Endothelial cell of hepatic sinusoid (primary cell): ENCODE data around the gene OTX1.
"Not testable (repeated sequence)": the region's sequence is repeated elsewhere in the genome, so short reads cannot be mapped to it uniquely, and the experiment has no call there.

Source experiments
- in situ Hi-C: cut with HindIII; loops from 2 replicates; pipeline ENCODE4 v1.10.0; 2017; ENCODE audit warnings: low sequenced_read_pairs

OTX1 gene

GRCh38 chr2:63058144-63058920 is 7.7 kb downstream of the OTX1 start:
- in situ Hi-C loops = no loop called here

DNA sequence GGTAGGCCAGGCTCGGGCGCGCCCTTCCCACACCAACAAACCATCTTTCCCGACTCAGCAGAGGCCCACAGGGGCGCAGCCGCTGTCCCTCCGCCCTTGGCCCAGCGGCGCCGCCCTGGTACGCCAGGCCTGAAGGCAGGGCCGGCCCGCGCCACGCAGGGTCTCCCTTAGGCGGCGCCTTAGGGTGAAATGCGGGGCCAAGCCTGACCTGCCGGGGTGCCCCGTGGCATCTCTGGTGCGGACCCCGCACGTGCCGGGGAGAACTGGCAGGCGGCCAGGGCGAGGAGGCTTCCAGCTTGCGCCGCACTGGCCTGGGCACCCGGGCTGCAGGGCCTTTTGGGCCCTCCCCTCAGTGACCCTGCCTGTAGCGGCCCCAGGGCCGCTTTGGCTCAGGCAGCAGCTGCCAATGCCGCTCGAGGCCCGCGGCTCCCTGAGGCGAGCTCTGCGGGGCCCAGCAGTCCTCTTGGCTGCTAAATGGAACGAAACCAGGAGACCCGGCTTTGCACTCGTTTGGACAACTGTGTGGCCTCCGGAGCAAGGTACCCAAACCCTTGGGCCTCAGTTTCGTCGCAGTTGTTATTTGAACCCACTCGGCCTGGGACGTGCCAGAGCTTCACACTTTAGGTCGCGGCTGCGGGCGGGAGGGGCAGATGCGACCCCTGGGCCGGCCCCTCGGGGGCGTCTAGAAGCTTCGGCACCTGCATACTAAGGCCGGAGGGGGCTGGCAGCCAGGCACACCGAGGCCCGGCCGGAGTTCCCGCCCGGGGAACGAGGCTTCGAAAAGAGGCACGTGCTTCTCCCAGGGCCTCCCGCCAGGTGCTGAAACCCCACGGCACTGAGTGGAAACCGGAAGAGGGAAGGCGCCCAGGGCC is 8.5 kb downstream of the OTX1 start:
- in situ Hi-C loops = no loop called here

DNA sequence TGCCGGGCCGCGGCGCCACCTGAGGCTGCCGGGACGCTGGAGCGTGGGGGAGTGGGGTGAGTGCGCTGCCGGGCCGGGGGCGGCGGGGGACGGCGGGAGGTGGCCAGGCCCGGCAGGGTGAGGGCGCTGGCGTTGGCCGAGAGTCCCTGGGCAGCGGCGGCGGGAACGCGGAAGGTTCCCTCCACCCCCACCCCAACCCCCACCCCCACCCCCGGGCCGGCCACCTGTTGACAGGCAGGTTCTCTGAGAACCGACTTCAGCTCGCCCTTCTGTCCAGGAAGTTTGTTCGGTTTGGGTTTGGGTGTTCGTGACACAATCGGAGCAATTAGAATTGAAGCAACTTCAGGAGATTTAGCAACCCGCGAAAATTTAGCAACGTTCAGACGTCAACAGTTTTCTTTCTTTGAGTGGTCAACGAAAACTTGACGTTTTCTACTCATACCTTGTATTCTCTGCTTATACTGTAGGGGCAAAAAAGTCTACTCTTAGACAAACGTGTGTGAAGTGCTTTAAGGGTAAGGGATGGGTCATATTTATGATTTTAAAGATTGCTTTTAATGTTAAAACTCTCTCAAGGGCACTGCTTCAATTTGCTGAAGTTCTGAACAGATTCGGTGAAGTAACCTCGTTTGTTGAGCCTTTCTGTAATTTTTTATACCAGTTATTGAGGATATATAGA is 9.3 kb downstream of the OTX1 start:
- in situ Hi-C loops = no loop called here

DNA sequence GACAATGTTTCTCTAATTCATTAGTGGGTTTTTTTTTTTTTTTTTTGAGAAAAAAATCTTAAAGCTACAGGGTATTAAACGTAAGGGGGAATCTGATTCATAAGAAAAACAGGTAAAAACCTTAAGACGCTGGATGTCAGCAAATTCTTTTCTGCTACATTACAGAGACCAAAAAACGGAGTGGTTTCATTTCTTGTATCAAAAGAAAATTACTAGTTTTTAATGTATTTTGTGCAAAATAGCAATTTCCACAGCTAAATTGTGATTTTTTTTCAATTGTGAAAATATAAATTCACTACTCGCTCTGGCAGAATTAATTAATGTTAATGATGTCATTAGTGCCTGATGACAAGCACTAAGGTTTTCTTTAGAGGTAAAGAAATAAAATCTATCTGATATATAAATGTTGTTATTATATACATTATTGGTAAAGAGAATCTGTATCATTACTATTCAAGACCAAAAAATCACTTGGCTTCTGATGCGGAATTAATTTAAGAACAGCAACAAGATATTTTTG is 9.9 kb downstream of the OTX1 start:
- in situ Hi-C loops = no loop called here

GRCh38 chr2:63064197-63064596 is 13.6 kb downstream of the OTX1 start:
- in situ Hi-C loops = no loop called here

GRCh38 chr2:63064661-63065060 is 14.0 kb downstream of the OTX1 start:
- in situ Hi-C loops = no loop called here

GRCh38 chr2:63066265-63066664 is 15.6 kb downstream of the OTX1 start:
- in situ Hi-C loops = no loop called here

DNA sequence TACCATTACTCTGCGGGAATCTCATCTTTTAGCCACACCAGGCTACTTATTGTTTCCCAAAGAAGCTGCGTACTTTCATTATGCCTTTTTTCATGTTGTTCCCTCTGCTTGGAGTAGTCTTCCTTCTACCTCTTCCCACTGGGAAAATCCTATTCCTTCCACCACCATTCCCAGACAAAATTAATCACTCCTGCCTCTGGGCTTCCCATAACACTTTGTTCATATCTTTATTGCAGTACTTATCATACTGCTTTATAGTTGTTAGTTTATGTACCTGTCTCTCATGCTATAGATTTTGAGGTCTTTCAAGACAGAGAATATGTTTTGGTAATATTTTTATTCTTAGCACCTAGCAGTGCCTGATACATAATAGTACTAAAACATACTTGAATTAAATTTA is 16.2 kb downstream of the OTX1 start:
- in situ Hi-C loops = no loop called here

DNA sequence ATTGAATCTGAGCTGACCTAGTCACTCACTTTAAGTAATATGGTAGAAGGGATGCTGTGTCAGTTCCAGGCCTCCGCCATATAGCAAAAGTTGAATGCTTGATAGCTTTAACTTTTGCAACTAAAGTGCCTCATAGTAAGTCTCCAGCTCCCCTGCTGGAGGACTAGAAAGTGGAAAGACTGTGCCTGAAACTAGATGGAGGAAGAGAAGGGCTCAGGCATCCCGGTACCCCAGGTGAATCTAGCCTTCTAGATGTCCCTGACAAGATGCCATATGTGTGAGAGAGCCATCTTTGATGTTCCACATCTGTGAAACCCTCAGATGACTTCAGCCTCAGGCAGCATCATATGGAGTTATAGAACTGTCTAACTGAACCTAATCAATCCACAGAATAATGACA is 21.0 kb downstream of the OTX1 start:
- in situ Hi-C loops = no loop called here

DNA sequence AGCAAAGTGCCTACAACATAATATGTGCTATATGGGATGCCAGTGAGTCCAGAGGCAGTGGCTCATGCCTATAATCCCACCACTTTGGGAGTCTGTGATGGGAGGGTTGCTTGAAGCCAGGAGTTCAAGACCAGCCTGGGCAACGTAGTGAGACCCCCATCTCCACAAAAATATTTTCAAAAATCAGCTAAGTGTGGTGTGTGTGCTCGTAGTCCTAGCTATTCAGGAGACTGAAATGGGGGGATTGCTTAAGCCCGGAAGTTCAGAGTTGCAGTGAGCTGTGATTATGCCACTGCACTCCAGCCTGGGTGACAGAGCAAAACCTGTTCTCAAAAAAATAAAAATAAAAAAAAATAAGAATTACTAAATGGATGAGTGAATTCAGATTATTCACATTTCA is 23.4 kb downstream of the OTX1 start:
- in situ Hi-C loops = no loop called here

DNA sequence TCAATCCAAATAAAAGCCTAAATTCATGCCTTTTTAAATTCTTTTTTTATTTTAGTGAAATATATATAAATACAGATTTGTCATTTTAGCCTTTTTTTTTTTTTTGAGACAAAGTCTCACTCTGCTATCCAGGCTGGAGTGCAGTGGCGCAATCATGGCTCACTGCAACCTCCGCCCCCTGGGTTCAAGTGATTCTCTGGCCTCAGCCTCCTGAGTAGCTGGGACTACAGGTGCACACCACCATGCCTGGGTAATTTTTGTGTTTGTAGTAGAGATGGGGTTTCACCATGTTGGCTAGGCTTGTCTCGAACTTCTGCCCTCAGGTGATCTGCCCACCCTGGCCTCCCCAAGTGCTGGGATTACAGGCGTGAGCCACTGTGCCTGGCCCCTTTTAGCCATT is 23.8 kb downstream of the OTX1 start:
- in situ Hi-C loops = not testable (repeated sequence)

GRCh38 chr2:63078852-63079606 is 28.4 kb downstream of the OTX1 start:
- in situ Hi-C loops = no loop called here

DNA sequence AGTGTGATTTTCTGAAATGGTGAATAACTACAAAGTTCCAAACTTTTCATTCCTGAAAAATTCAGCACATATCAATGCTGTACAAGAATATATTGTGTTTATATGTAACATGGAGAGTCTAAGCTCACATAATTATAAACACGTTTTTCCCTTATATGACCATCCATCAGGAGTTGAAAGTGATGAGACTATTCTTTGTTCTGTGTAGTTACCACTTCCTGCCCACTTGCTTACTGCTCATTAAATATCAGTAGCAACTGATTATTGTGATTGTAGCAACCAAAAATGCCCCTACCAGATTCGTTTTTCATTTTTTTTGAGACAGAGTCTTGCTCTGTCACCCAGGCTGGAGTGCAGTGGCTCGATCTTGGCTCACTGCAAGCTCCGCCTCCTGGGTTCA is 30.8 kb downstream of the OTX1 start:
- in situ Hi-C loops = no loop called here

DNA sequence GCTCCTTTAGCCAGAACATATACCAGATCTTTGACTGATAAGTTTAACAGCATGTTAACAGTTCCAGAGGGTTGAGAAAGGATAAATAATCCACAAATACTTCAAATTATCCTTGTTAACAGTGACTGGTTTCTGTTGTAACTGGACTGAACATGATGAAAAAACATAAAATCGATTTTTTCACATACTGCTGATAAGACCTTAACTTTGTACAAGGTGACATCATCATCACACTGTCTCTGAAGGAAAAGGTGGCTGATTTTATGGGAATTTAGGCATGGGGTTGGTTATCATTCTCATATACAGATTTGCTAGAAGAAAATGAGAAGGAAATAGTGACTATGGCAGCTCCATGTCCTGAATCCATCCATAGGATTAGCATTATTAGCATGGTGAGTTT is 36.1 kb downstream of the OTX1 start:
- in situ Hi-C loops = no loop called here

- in situ Hi-C loops = no loop called here
These were observed 41.8 kb downstream of the OTX1 start for GRCh38 chr2:63092401-63092800.

DNA sequence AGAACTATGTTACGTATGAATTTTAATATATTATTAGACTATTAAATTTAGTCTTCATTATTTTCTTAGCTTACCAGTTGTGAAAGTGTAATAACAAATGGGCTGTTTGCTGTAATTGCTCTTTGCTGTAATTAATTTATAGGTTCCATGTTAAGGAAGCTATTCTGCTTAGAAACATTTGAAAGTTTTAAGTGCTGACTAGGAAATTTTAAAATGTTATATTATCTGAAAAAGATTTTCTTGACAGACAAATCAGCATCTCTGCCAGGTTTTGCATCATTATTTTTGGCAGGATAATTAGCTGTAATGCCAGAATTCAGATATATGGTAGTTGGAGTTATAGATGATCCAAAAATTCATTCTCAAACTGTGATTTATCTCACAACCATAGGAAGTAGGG is 42.2 kb downstream of the OTX1 start:
- in situ Hi-C loops = no loop called here

GRCh38 chr2:63093502-63093901 is 42.9 kb downstream of the OTX1 start:
- in situ Hi-C loops = no loop called here

DNA sequence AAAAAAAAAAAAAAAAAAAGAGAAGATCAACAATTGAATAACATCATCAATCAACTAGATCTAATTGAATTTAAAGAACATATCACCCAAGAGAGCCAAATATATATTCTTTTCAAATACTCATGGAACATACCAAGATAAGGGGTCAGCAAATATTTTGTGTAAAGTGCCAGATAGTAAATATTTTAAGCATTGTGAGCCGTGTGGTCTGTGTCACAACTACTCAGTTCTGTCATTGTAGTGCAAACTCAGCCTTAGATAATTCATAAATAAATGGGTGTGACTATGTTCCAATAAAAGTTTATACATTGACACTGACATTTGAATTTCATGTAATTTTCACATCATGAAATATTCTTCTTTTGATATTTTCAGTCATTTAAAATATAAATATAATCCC is 45.9 kb downstream of the OTX1 start:
- in situ Hi-C loops = no loop called here

- in situ Hi-C loops = no loop called here
These were observed 48.4 kb downstream of the OTX1 start for GRCh38 chr2:63099032-63099431.

DNA sequence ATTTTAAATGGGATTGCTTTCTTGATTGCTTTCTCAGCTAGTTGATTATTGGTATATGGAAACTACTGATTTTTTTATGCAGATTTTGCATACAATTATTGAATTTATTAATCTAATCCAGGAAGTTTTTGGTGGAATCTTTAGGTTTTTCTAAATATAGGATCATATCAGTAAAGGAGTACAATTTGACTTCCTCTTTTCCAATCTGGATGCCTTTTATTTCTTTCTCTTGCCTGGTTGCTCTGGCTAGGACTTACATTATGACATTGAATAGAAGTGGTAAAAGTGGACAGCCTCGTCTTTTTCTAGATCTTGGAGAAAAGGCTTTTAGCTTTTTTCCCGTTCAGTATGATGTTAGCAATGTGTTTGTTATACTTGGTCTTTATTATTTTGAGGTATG is 51.3 kb downstream of the OTX1 start:
- in situ Hi-C loops = no loop called here

DNA sequence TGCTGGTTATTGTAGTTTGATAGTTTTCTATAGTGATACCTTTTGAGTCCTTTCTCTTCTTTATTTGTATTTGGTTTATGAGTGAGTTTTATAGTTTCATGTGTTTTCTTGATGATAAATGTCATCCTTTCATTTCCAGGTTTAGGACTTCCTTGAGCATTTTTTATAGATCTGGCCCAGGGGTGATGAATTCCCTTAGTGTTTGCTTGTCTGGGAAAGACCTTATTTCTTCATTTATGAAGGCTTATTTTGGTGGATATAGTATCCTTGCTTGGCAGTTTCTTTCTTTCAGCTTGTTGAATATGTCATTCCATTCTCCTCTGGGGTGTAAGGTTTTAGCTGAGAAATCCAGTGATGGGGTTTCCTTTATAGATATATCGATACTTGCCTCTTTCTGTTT is 53.9 kb downstream of the OTX1 start:
- in situ Hi-C loops = no loop called here
